CD4-positive, alpha-beta T cell (primary cell): ENCODE results near the gene FBXL13. TPM values are rescaled to one million over a fixed set of nuclear protein-coding genes. Genes with fewer than 3 reads are reported as not detected.

ENCODE experiments used
- ATAC-seq: fragments of 200-7000 bp; cut with Tn5 transposase; one replicate; pipeline ENCODE4 v1.10.0; 2022; ENCODE audit warnings: mild to moderate bottlenecking; ENCODE audit not compliant: poor library complexity
- CTCF ChIA-PET: fragments of 350-600 bp; sonication (Branson Sonifier 250); formaldehyde crosslinking; loops from one replicate; lab custom pipeline; 2021; ENCODE audit warnings: antibody characterized with exemption, inconsistent platforms; lab: Charles Lee
- POLR2A ChIA-PET: fragments of 350-600 bp; sonication (Branson Sonifier 250); formaldehyde crosslinking; loops from one replicate; lab custom pipeline; 2021; ENCODE audit warnings: antibody characterized with exemption, inconsistent platforms; lab: Charles Lee
- DNase-seq, 14 experiments: peaks; one replicate each; pipeline ENCODE4 v3.0.0-alpha.2; 2013 to 2020; ENCODE audit warnings: mixed read lengths in 2 of 14
- H3K27ac ChIP-seq, 2 donors: one replicate each; pipeline versions ENCODE4 v1.5.1 to v1.7.0; 2013; ENCODE audit warnings: low read length in 2 of 2, low read depth in 1 of 2, mild to moderate bottlenecking in 1 of 2
- H3K27me3 ChIP-seq, 2 experiments: 1 replicate in 1 of 2; 2 replicates in 1 of 2; pipeline versions ENCODE4 v1.6.1 to v1.7.0; 2013; ENCODE audit warnings: low read length in 2 of 2, control low read depth in 1 of 2, mild to moderate bottlenecking in 1 of 2, moderate library complexity in 1 of 2; ENCODE audit not compliant: insufficient read depth in 2 of 2, control insufficient read depth in 1 of 2
- H3K36me3 ChIP-seq: one replicate; pipeline ENCODE4 v1.6.1; 2013; ENCODE audit warnings: low read length, control low read depth; ENCODE audit not compliant: insufficient read depth
- H3K4me1 ChIP-seq: one replicate; pipeline ENCODE4 v1.6.1; 2013; ENCODE audit warnings: low read length, control low read depth; ENCODE audit not compliant: insufficient read depth
- H3K4me3 ChIP-seq: one replicate; pipeline ENCODE4 v1.5.1; 2013; ENCODE audit warnings: mild to moderate bottlenecking, low read length, moderate library complexity
- H3K9me3 ChIP-seq, 2 experiments: 1 replicate in 1 of 2; 2 replicates in 1 of 2; pipeline versions ENCODE4 v1.6.1 to v1.7.0; 2013; ENCODE audit warnings: low read length in 2 of 2, mild to moderate bottlenecking in 2 of 2, control low read depth in 1 of 2, moderate library complexity in 1 of 2; ENCODE audit not compliant: control insufficient read depth in 1 of 2, insufficient read depth in 1 of 2
- H3K27ac Mint-ChIP-seq: one replicate; pipeline ENCODE4 v1.8.0; 2020; ENCODE audit warnings: mixed read lengths
- H3K27me3 Mint-ChIP-seq: one replicate; pipeline ENCODE4 v1.8.0; 2021; ENCODE audit warnings: mixed read lengths
- H3K36me3 Mint-ChIP-seq: one replicate; pipeline ENCODE4 v1.8.0; 2021; ENCODE audit warnings: low read depth, mixed read lengths
- H3K4me1 Mint-ChIP-seq: one replicate; pipeline ENCODE4 v1.8.0; 2021; ENCODE audit warnings: low read depth, mixed read lengths
- H3K4me3 Mint-ChIP-seq: one replicate; pipeline ENCODE4 v1.8.0; 2020; ENCODE audit warnings: mild to moderate bottlenecking, mixed read lengths
- H3K9me3 Mint-ChIP-seq: one replicate; pipeline ENCODE4 v1.8.0; 2020; ENCODE audit warnings: mixed read lengths
- intact Hi-C, 2 experiments: fragments of 100-400 bp; cut with DNase I in 1 of 2; cut with micrococcal nuclease in 1 of 2; formaldehyde crosslinking; loops; one replicate each; pipeline versions ENCODE4 v1.15.1 to v1.9.0; 2023 to 2025; cut with DNase I, micrococcal nuclease
- total RNA-seq, 174 experiments: library from RNA in 2 of 174; stranded (reverse) in 2 of 174; gene quantifications; one replicate each; pipeline ENCODE4 v1.2.3 and lab custom pipeline; 2021 to 2026
- TF ChIP-seq, protein P1 (sequence below): fragments of 200-600 bp; IDR thresholded peaks from one replicate; pipeline ENCODE4 v1.8.0; 2022; ENCODE audit warnings: antibody characterized with exemption, mild to moderate bottlenecking

The FBXL13 gene
- total RNA-seq, 2 experiments from 2014 or later, result 0.89 to 1.4 TPM

DNA sequence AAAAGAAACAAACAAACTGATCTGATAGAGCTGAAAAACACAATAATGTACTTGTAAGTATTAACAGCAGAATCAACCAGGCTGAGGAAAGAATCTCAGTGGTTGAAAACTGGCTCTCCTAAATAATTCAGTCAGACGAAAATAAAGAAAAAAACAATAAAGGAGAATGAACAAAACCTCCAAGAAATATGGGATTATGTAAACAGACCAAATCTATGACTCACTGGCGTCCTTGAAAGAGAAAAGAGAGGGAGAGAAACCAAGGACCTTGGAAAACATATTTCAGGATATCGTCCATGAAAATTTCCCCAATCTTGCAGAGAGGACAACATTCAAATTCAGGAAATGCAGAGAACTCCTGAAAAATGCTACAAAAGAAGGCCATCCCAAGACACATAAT lies 62.9 kb downstream of the FBXL13 start:
- H3K4me3 ChIP-seq, result no peak overlapping the region
- H3K4me1 Mint-ChIP-seq, result no peaks in the 10 kb centered on the region
- no peaks in the 10 kb centered on the region for H3K36me3 ChIP-seq
- H3K9me3 ChIP-seq, result peaks cover 0 to 6% of the 10 kb centered on the region in 2 experiments
- ChIA-PET CTCF (no interaction called here), POLR2A (no interaction called here)
- peaks cover 3% of the 10 kb centered on the region for H3K9me3 Mint-ChIP-seq
- TF ChIP-seq, protein P1, sequence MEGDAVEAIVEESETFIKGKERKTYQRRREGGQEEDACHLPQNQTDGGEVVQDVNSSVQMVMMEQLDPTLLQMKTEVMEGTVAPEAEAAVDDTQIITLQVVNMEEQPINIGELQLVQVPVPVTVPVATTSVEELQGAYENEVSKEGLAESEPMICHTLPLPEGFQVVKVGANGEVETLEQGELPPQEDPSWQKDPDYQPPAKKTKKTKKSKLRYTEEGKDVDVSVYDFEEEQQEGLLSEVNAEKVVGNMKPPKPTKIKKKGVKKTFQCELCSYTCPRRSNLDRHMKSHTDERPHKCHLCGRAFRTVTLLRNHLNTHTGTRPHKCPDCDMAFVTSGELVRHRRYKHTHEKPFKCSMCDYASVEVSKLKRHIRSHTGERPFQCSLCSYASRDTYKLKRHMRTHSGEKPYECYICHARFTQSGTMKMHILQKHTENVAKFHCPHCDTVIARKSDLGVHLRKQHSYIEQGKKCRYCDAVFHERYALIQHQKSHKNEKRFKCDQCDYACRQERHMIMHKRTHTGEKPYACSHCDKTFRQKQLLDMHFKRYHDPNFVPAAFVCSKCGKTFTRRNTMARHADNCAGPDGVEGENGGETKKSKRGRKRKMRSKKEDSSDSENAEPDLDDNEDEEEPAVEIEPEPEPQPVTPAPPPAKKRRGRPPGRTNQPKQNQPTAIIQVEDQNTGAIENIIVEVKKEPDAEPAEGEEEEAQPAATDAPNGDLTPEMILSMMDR, result no peak
- DNase-seq, result no peak
- no peak overlapping the region for H3K4me3 Mint-ChIP-seq
- H3K27me3 Mint-ChIP-seq, result peaks cover 7% of the 10 kb centered on the region
- no peak for ATAC-seq
- H3K27me3 ChIP-seq, result no peaks in the 10 kb centered on the region
- H3K4me1 ChIP-seq, result peaks cover 5% of the 10 kb centered on the region
- intact Hi-C loops, result no loop called here
- peaks cover 30% of the 10 kb centered on the region for H3K36me3 Mint-ChIP-seq
- no peak overlapping the region for H3K27ac Mint-ChIP-seq
- no peak overlapping the region for H3K27ac ChIP-seq

DNA sequence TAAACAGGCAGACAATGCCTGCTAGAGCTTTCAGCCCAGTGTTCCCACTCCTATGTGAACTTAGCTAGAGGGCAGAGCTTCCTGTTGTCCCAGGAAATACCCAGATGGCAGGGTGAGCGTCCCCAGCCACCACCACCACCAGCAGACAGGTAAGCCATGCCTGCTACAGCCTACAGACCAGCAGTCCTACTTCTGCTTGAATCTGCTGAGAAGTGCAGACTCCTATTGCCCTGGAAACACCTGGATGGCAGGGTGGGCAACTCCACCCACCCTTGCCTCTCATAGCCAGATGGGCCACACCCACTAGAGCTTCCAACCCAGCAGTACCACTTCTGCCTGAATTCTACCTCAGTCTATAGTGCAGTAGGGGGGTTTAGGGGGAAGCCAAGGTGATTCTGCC lies 64.4 kb downstream of the FBXL13 start:
- no peak overlapping the region for H3K27ac Mint-ChIP-seq
- Histone ChIP-seq H3K9me3 (no peaks in the 10 kb centered on the region), H3K27ac (no peak overlapping the region), H3K4me1 (peaks cover 5% of the 10 kb centered on the region), H3K36me3 (no peaks in the 10 kb centered on the region), H3K27me3 (no peaks in the 10 kb centered on the region), H3K4me3 (no peak overlapping the region)
- DNase-seq (no peak), ATAC-seq (no peak)
- ChIA-PET CTCF (interaction anchor here (0.6 kb wide), 1 partner anchor 92 kb away, joined by 3 read pairs; no protein-coding TSS in a partner anchor), POLR2A (no interaction called here)
- peaks cover 5% of the 10 kb centered on the region for H3K9me3 Mint-ChIP-seq
- H3K4me3 Mint-ChIP-seq, result no peak overlapping the region
- H3K4me1 Mint-ChIP-seq, result no peaks in the 10 kb centered on the region
- TF ChIP-seq, protein P1, result no peak
- peaks cover 26% of the 10 kb centered on the region for H3K36me3 Mint-ChIP-seq
- intact Hi-C loops, result no loop called here
- peaks cover 7% of the 10 kb centered on the region for H3K27me3 Mint-ChIP-seq

DNA sequence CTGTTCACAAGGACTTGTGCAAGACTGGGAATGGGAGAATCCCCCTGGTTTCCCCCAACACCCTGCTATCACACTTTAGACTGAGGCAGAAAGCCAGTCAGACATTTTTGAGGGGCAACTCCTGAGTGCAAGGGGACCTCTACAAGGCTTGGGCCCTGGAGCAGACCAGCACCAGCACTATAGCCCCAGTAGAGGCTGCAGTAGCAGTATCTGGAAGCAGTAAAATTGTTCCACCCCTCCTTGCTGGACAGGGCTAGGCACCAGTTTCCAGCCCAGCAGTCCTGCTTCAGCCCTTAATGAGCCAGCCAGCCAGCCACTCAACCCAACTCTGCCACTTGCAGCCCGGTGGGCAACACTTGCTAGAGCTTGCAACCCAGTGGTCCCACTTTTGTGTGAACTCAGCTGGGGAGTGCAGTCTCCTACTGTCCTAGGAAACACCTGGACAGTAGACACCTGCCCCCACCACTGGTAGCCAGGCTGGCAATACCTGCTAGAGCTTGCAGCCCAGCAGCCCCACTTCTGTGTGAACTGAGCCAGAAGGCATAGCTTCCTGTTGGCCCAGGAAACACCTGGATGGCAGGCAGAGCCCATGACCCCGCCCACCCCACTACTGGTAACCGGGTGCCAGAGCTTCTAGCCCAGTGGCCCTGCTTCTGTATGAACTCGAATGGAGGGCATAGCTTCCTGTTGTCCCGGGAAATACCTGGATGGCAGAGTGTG lies 65.0 kb downstream of the FBXL13 start:
- Mint-ChIP-seq H3K36me3 (peaks cover 25% of the 10 kb centered on the region), H3K27ac (no peak overlapping the region), H3K27me3 (peaks cover 7% of the 10 kb centered on the region), H3K4me1 (no peaks in the 10 kb centered on the region), H3K9me3 (peaks cover 4% of the 10 kb centered on the region), H3K4me3 (no peak overlapping the region)
- CTCF ChIA-PET, result interaction anchor here (0.6 kb wide), 1 partner anchor 93 kb away, joined by 3 read pairs; no protein-coding TSS in a partner anchor
- ATAC-seq, result no peak
- DNase-seq, result no peak
- no peak overlapping the region for H3K4me3 ChIP-seq
- peaks cover 5% of the 10 kb centered on the region for H3K4me1 ChIP-seq
- intact Hi-C loops, result no loop called here
- peaks cover 0 to 1% of the 10 kb centered on the region in 2 experiments for H3K9me3 ChIP-seq
- no peak overlapping the region for H3K27ac ChIP-seq
- TF ChIP-seq, protein P1, result no peak
- no peaks in the 10 kb centered on the region for H3K36me3 ChIP-seq
- no peaks in the 10 kb centered on the region for H3K27me3 ChIP-seq
- POLR2A ChIA-PET, result no interaction called here
